H9 (cell line): ENCODE results near the gene PLCG1. TPM values are rescaled to one million over a fixed set of nuclear protein-coding genes. Genes with fewer than 3 reads are reported as not detected.

Experiments used
- DNase-seq: peaks from one replicate; pipeline ENCODE4 v3.0.0-alpha.2; 2017
- H2AFZ ChIP-seq: one replicate; pipeline ENCODE4 v1.6.1; 2013; ENCODE audit warnings: mild to moderate bottlenecking, low read length, control low read depth, moderate library complexity
- H2AK5ac ChIP-seq: 2 replicates; pipeline ENCODE4 v1.6.1; 2013; ENCODE audit warnings: low read length, control low read depth, mixed read lengths; ENCODE audit not compliant: insufficient read length
- H2BK120ac ChIP-seq: one replicate; pipeline ENCODE4 v1.6.1; 2013; ENCODE audit warnings: low read depth, mild to moderate bottlenecking, low read length, control low read depth, inconsistent platforms; ENCODE audit not compliant: poor library complexity, severe bottlenecking
- H2BK12ac ChIP-seq: 2 replicates; pipeline ENCODE4 v1.6.1; 2013; ENCODE audit warnings: low read length, control low read depth, mixed read lengths, low read depth; ENCODE audit not compliant: insufficient read length
- H2BK15ac ChIP-seq: 2 replicates; pipeline ENCODE4 v1.6.1; 2013; ENCODE audit warnings: low read depth, low read length, control low read depth
- H2BK20ac ChIP-seq: one replicate; pipeline ENCODE4 v1.6.1; 2013; ENCODE audit warnings: low read depth, mild to moderate bottlenecking, low read length, control low read depth, inconsistent platforms; ENCODE audit not compliant: poor library complexity, severe bottlenecking
- H2BK5ac ChIP-seq: 2 replicates; pipeline ENCODE4 v1.6.1; 2013; ENCODE audit warnings: low read length, control low read depth, mixed read lengths; ENCODE audit not compliant: insufficient read length
- H3K14ac ChIP-seq: 2 replicates; pipeline ENCODE4 v1.6.1; 2013; ENCODE audit warnings: low read length, control low read depth; ENCODE audit not compliant: insufficient read depth
- H3K18ac ChIP-seq: 2 replicates; pipeline ENCODE4 v1.6.1; 2013; ENCODE audit warnings: low read depth, mild to moderate bottlenecking, mixed read lengths, low read length, control low read depth; ENCODE audit not compliant: insufficient read length
- H3K23ac ChIP-seq: 2 replicates; pipeline ENCODE4 v1.6.1; 2013; ENCODE audit warnings: low read length, control low read depth, mixed read lengths, low read depth; ENCODE audit not compliant: insufficient read length
- H3K23me2 ChIP-seq: 2 replicates; pipeline ENCODE4 v1.6.1; 2013; ENCODE audit warnings: low read depth, mild to moderate bottlenecking, mixed read lengths, low read length, control low read depth; ENCODE audit not compliant: insufficient read length, poor library complexity, severe bottlenecking
- H3K27ac ChIP-seq: 2 replicates; pipeline ENCODE4 v1.5.1; 2013; ENCODE audit warnings: low read length, control low read depth, mixed read lengths, low read depth; ENCODE audit not compliant: insufficient read length
- H3K27me3 ChIP-seq: 2 replicates; pipeline ENCODE4 v1.6.1; 2013; ENCODE audit warnings: low read length, control low read depth, inconsistent platforms; ENCODE audit not compliant: insufficient read depth
- H3K4ac ChIP-seq: 2 replicates; pipeline ENCODE4 v1.6.1; 2013; ENCODE audit warnings: low read depth, mild to moderate bottlenecking, control low read depth, inconsistent platforms, low read length, moderate library complexity
- H3K4me1 ChIP-seq: 2 replicates; pipeline ENCODE4 v1.6.1; 2013; ENCODE audit warnings: low read length, control low read depth, inconsistent platforms; ENCODE audit not compliant: insufficient read depth
- H3K4me2 ChIP-seq: 2 replicates; pipeline ENCODE4 v1.6.1; 2013; ENCODE audit warnings: low read length, control low read depth, mixed read lengths; ENCODE audit not compliant: insufficient read length, insufficient read depth
- H3K56ac ChIP-seq: 2 replicates; pipeline ENCODE4 v1.6.1; 2013; ENCODE audit warnings: low read depth, mild to moderate bottlenecking, mixed read lengths, low read length, control low read depth; ENCODE audit not compliant: insufficient read length
- H3K79me1 ChIP-seq: 2 replicates; pipeline ENCODE4 v1.6.1; 2013; ENCODE audit warnings: low read depth, mild to moderate bottlenecking, moderate library complexity, low read length, control low read depth, inconsistent platforms; ENCODE audit not compliant: insufficient read depth, poor library complexity, severe bottlenecking
- H3K79me2 ChIP-seq: 2 replicates; pipeline ENCODE4 v1.6.1; 2013; ENCODE audit warnings: low read length, control low read depth, inconsistent platforms; ENCODE audit not compliant: insufficient read depth
- H3K9ac ChIP-seq: 2 replicates; pipeline ENCODE4 v1.6.1; 2013; ENCODE audit warnings: low read length, control low read depth, mixed read lengths; ENCODE audit not compliant: insufficient read length; ENCODE audit errors: extremely low read depth
- H3K9me3 ChIP-seq: one replicate; pipeline ENCODE4 v1.6.1; 2013; ENCODE audit warnings: low read depth, low read length, inconsistent platforms; ENCODE audit not compliant: control insufficient read depth
- H3T11ph ChIP-seq: one replicate; pipeline ENCODE4 v1.6.1; 2013; ENCODE audit warnings: mild to moderate bottlenecking, low read length, control low read depth, inconsistent platforms
- H4K20me1 ChIP-seq: one replicate; pipeline ENCODE4 v1.6.1; 2013; ENCODE audit not compliant: control insufficient read depth, insufficient read length, insufficient read depth
- H4K5ac ChIP-seq: 2 replicates; pipeline ENCODE4 v1.6.1; 2013; ENCODE audit warnings: low read depth, mild to moderate bottlenecking, mixed read lengths, low read length, control low read depth; ENCODE audit not compliant: insufficient read length
- H4K8ac ChIP-seq: replicated peaks from 2 replicates; pipeline ENCODE4 v1.6.1; 2013; ENCODE audit warnings: low read length, control low read depth, mixed read lengths, low read depth; ENCODE audit not compliant: insufficient read length
- H4K91ac ChIP-seq: 2 replicates; pipeline ENCODE4 v1.6.1; 2013; ENCODE audit warnings: low read depth, mild to moderate bottlenecking, moderate library complexity, mixed read lengths, low read length, control low read depth; ENCODE audit not compliant: insufficient read length
- H3K27ac Mint-ChIP-seq, 3 experiments: 2 replicates in 2 of 3; 3 replicates in 1 of 3; pipeline ENCODE4 v1.8.0; 2020 to 2021; ENCODE audit warnings: mixed read lengths in 3 of 3, mild to moderate bottlenecking in 1 of 3, moderate library complexity in 1 of 3
- H3K27me3 Mint-ChIP-seq: 2 replicates; pipeline ENCODE4 v1.8.0; 2021; ENCODE audit warnings: low read depth, mild to moderate bottlenecking, moderate library complexity, mixed read lengths
- H3K36me3 Mint-ChIP-seq, 3 experiments: 2 replicates in 2 of 3; 3 replicates in 1 of 3; pipeline ENCODE4 v1.8.0; 2020 to 2021; ENCODE audit warnings: low read depth in 3 of 3, mixed read lengths in 3 of 3; ENCODE audit not compliant: insufficient read depth in 1 of 3
- H3K4me1 Mint-ChIP-seq, 2 experiments: 2 replicates each; pipeline ENCODE4 v1.8.0; 2020; ENCODE audit warnings: mixed read lengths in 2 of 2
- H3K4me3 Mint-ChIP-seq, 2 experiments: 2 replicates in 1 of 2; 3 replicates in 1 of 2; pipeline ENCODE4 v1.8.0; 2020 to 2021; ENCODE audit warnings: mild to moderate bottlenecking in 2 of 2, mixed read lengths in 2 of 2, moderate library complexity in 1 of 2
- H3K9me3 Mint-ChIP-seq, 2 experiments: 2 replicates in 1 of 2; 3 replicates in 1 of 2; pipeline ENCODE4 v1.8.0; 2020; ENCODE audit warnings: mild to moderate bottlenecking in 2 of 2, mixed read lengths in 2 of 2, moderate library complexity in 1 of 2
- CTCF ChIP-seq: fragments of 200-600 bp; sonication (generic); conservative IDR thresholded peaks from 3 replicates; pipeline ENCODE4 v1.8.0; 2021; ENCODE audit warnings: antibody characterized with exemption, mild to moderate bottlenecking
- WGBS: extraction: QIAGEN DNeasy Blood & Tissue Kit; methylation state at CpG from one replicate; pipeline ENCODE4 v1.1.7; 2013; ENCODE audit warnings: missing lambda C conversion rate, low lambda C conversion rate, mixed read lengths; ENCODE audit not compliant: insufficient read length; ENCODE audit errors: extremely low coverage; 5-methylcytosine and 5-hydroxymethylcytosine counted together
- total RNA-seq: library from RNA; stranded (reverse); gene quantifications from 2 replicates; pipeline ENCODE4 v1.2.1, GENCODE V29; 2021

PLCG1 gene
- total RNA-seq, 1 experiment from 2014 or later, result 171 TPM

DNA sequence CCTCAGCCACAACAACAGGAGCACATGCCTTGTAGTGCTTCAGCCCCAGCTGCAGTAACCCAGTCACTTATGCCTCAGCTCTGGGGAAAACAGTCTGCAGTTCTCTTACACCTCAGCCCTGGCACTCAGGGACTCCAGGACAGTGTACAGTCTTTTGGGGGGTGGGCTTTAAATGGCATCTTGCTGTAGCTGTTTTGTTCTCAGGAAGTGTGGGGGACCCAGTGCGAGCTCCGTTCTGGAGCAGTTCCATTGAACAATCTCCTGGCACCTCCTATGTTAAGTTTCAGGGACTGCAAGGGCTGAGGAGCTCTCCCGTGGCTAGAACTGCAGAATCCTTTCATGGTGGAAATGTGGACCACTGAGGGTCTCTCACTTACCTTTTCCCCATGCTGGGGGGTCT, 55.2 kb downstream of the PLCG1 start:
- Histone ChIP-seq H4K20me1 (no peaks in the 10 kb centered on the region), H3K9me3 (no peaks in the 10 kb centered on the region), H3K14ac (no peak overlapping the region), H3K27me3 (no peaks in the 10 kb centered on the region), H3K79me1 (no peaks in the 10 kb centered on the region), H2BK5ac (no peak overlapping the region), H3K4ac (no peak overlapping the region), H3T11ph (no peak overlapping the region), H2AK5ac (no peak overlapping the region), H3K79me2 (no peaks in the 10 kb centered on the region), H2BK120ac (no peak overlapping the region), H4K91ac (no peak overlapping the region), H3K23me2 (no peaks in the 10 kb centered on the region), H3K56ac (no peak overlapping the region), H2BK20ac (no peak overlapping the region), H3K9ac (no peak overlapping the region), H2BK15ac (no peak overlapping the region), H4K5ac (no peak overlapping the region), H3K27ac (no peak overlapping the region), H2BK12ac (no peak overlapping the region), H3K4me2 (no peak overlapping the region), H4K8ac (no peak overlapping the region), H3K4me1 (no peaks in the 10 kb centered on the region), H3K18ac (no peak overlapping the region), H3K23ac (no peak overlapping the region), H2AFZ (no peak overlapping the region)
- H3K9me3 Mint-ChIP-seq, result peaks cover 3 to 11% of the 10 kb centered on the region in 2 experiments; a peak in 4 of 5 replicates
- H3K27ac Mint-ChIP-seq, result no peak overlapping the region
- no peaks in the 10 kb centered on the region for H3K27me3 Mint-ChIP-seq
- WGBS, result no CpG with 5 or more reads among the region's 3 CpGs
- H3K36me3 Mint-ChIP-seq, result peaks cover 0 to 3% (median 0%) of the 10 kb centered on the region in 3 experiments; a peak in 2 of 7 replicates
- no peaks in the 10 kb centered on the region for H3K4me1 Mint-ChIP-seq
- H3K4me3 Mint-ChIP-seq, result no peak overlapping the region
- TF ChIP-seq CTCF, result peak; percentile 15; the same call in 1 of the 3 replicates
- DNase-seq, result peak; percentile 25
